Measurements from ENCODE around the gene TPSB2. TPM values are rescaled to one million over a fixed set of nuclear protein-coding genes. Genes with fewer than 3 reads are reported as not detected.
A peak's percentile ranks its signal among the peaks of the same experiment; 100 is the strongest.
"Not testable (repeated sequence)": the region's sequence is repeated elsewhere in the genome, so short reads cannot be mapped to it uniquely, and the experiment has no call there.

The TPSB2 gene
- total RNA-seq, 4 donors from 2014 or later, result 7.5 to 304 (median 199) TPM

DNA sequence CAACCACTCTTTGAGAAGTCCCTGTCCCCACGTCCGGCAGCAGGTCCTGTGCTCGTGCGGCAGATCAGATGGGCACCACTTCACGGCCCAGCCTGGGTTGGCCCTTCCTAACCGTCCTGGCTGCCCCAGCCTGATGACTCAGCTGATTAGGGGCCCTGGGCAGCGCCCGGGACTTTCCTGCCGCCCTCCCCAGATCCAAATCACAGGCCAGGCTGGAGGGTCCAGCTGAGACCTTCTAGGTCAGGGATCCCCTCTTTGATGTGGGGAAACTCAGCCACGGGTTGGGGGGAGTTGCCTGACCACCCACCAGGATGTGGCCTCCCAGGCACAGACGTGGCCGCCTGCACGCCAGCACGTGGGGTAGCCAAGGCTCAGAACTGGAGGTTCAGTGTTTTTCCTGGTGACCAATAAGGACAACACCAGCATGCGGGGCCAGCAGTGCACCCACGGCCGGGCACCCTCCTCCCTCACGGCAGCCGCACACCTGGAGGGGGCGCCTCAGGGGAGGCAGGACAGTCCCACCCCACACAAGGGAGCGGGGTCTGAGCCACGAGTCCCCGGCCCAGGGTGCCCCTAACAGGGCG is 4.2 kb downstream of the TPSB2 start:
- H3K9me3 ChIP-seq; intact Hi-C loops (cut with DNase I); H3K4me3 ChIP-seq; DNase-seq (ENCODE audit: extremely low spot score); H3K27me3 ChIP-seq: not testable (repeated sequence)
- Histone ChIP-seq H3K36me3 (peaks cover 0 to 18% (median 5%) of the 10 kb centered on the region in 4 donors), H3K27ac (replicated peaks in 1 of 4) (peak overlapping the region; percentile 66 to 72 (median 68)), H3K4me1 (peaks cover 0 to 29% (median 27%) of the 10 kb centered on the region in 4 donors)
- 36% methylated on average over 19 of the region's 24 CpGs for WGBS
- peak in 1 of 2 donors; percentile 39 for TF ChIP-seq POLR2AphosphoS5 (IDR thresholded peaks at IDR 0.05)

DNA sequence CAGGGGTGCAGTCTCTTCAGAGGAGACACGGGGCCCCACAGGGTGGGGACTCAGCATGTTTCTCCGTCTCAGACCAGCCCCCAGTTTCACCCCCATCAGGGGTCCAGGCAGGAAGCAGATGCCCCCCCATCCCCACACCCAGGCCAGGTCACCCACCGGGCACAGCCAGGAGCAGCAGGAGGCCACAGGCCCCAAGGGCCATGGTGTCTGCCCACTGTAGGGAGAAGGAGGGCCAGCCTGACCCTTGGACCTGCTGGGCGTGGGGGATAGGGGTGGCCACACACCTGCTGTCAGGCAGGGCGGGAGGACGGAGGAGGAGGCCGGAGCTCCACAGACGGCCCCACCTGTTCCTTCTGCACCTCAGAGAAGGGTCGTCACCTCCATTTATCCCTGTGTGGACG is 4.9 kb downstream of the TPSB2 start, which contains the start of gene TPSG1:
TPSG1 (minus strand) TSS at position 218 of the 401 bp plus-strand sequence; CDS start at position 202, 16 bp downstream.
- Histone ChIP-seq H3K4me1 (peaks cover 0 to 33% (median 29%) of the 10 kb centered on the region in 4 donors), H3K4me3 (no peak within 1 kb of the TSS), H3K36me3 (peaks cover 0 to 26% (median 13%) of the 10 kb centered on the region in 4 donors), H3K27ac (replicated peaks in 1 of 4) (peak within 1 kb of the TSS; percentile 66 to 72 (median 68)), H3K9me3 (no peaks in the 10 kb centered on the region), H3K27me3 (no peaks in the 10 kb centered on the region)
- DNase-seq (ENCODE audit: extremely low spot score), result no peak
- peak; percentile 22 to 53 for TF ChIP-seq POLR2AphosphoS5 (IDR thresholded peaks at IDR 0.05)
- TF ChIP-seq, protein P1, sequence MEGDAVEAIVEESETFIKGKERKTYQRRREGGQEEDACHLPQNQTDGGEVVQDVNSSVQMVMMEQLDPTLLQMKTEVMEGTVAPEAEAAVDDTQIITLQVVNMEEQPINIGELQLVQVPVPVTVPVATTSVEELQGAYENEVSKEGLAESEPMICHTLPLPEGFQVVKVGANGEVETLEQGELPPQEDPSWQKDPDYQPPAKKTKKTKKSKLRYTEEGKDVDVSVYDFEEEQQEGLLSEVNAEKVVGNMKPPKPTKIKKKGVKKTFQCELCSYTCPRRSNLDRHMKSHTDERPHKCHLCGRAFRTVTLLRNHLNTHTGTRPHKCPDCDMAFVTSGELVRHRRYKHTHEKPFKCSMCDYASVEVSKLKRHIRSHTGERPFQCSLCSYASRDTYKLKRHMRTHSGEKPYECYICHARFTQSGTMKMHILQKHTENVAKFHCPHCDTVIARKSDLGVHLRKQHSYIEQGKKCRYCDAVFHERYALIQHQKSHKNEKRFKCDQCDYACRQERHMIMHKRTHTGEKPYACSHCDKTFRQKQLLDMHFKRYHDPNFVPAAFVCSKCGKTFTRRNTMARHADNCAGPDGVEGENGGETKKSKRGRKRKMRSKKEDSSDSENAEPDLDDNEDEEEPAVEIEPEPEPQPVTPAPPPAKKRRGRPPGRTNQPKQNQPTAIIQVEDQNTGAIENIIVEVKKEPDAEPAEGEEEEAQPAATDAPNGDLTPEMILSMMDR (IDR thresholded peaks at IDR 0.05), result no peak
- intact Hi-C loops (cut with DNase I), result no loop called here
- 67% methylated on average over 8 of the region's 10 CpGs for WGBS

DNA sequence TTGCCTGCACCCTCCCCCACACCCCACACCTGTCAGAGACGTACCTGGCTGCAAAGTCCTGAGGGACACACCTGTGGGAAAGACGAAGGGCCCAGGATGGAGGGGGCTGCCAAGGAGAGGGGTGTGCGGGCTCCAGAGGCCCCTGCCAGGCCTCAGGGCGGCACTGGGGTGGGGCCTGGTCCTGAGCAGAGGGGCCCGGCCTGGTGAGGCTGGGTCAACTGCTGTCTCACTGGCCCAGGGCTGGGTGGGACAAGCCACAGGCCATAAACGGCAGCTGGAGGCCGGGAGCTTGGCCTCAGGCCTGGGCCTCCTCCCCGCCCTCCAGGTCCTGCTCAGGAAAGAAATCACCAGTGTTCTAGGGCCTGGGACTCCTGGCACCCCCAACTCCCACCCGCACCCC is 5.4 kb downstream of the TPSB2 start:
- H3K9me3 ChIP-seq, result no peaks in the 10 kb centered on the region
- peaks cover 0 to 33% (median 29%) of the 10 kb centered on the region in 4 donors for H3K4me1 ChIP-seq
- no peaks in the 10 kb centered on the region for H3K27me3 ChIP-seq
- peaks cover 0 to 30% (median 18%) of the 10 kb centered on the region in 4 donors for H3K36me3 ChIP-seq
- intact Hi-C loops (cut with DNase I), result no loop called here
- peak overlapping the region in 3 of 4 donors; percentile 66 to 72 (median 69) for H3K27ac ChIP-seq (replicated peaks in 1 of 4)
- no peak overlapping the region for H3K4me3 ChIP-seq
- 67% methylated on average over 6 of the region's 9 CpGs for WGBS
- TF ChIP-seq POLR2A (IDR thresholded peaks at IDR 0.05; ENCODE audit: low read depth), result no peak
- no peak for TF ChIP-seq EP300 (IDR thresholded peaks at IDR 0.05)
- TF ChIP-seq POLR2AphosphoS5 (IDR thresholded peaks at IDR 0.05), result no peak
- TF ChIP-seq, protein P1 (IDR thresholded peaks at IDR 0.05), result no peak
- DNase-seq (ENCODE audit: extremely low spot score), result no peak

DNA sequence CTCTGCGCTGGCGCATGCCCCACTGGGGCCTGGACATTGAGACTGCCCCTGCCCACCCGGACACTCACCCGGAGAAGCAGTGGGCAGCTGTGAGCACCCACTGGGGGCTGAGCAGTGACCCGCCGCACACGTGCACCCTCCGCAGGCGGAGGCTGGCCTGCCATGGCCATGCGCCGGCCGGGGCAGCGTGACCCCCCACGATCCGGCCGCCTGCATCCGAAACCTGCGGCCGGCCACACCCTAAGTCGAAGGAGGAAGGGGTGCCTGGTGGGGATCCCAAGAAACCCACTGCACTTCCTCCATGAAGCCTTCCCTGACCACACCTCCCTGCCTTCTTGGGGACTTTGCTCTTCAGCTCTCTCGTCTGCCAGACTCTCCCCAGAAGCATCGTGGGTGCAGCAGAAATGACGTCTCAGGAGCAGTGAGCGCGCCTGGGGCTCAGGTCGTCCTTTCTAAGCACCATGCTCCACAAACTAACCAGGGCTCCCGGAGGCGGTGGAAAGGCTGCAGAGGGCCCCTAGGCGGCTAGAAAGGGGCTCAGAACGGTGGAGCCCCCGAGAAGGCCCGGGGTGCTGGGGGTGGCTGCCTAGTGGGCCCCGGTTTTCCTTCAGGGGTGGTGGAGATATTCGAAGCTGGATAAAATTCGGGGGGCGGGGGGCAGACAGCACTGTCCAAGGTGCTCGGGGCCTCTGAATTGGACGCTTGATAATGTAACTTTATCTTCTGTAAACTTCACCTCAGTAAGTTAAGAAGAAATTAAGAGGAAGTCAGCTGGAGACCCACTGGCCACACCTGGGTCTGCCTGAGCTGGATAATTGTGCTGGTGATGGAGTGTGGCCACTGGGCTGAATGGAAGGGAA is 6.4 kb downstream of the TPSB2 start:
- Histone ChIP-seq H3K4me1 (peaks cover 0 to 33% (median 29%) of the 10 kb centered on the region in 4 donors), H3K9me3 (no peaks in the 10 kb centered on the region), H3K27ac (replicated peaks in 1 of 4) (peak overlapping the region in 3 of 4 donors; percentile 66 to 72 (median 69)), H3K27me3 (no peaks in the 10 kb centered on the region), H3K36me3 (peaks cover 0 to 40% (median 26%) of the 10 kb centered on the region in 4 donors), H3K4me3 (no peak overlapping the region)
- 77% methylated on average over 20 of the region's 38 CpGs for WGBS
- no peak for TF ChIP-seq EP300 (IDR thresholded peaks at IDR 0.05)
- no peak for TF ChIP-seq POLR2A (IDR thresholded peaks at IDR 0.05; ENCODE audit: low read depth)
- TF ChIP-seq, protein P1 (IDR thresholded peaks at IDR 0.05), result no peak
- TF ChIP-seq POLR2AphosphoS5 (IDR thresholded peaks at IDR 0.05), result no peak
- DNase-seq (ENCODE audit: extremely low spot score), result no peak
- intact Hi-C loops (cut with DNase I), result no loop called here
